T-helper 2 cell (primary cell): ENCODE results near the gene MTHFD2L.

Experiments used
- DNase-seq, 5 experiments: peaks; one replicate each; pipeline versions ENCODE4 v3.0.0 to v3.0.0-alpha.2; 2012 to 2022

MTHFD2L gene

GRCh38 chr4:74311696-74312313 lies 153.9 kb downstream of the MTHFD2L start:
- peak in 1 of 5 experiments; percentile 56 for DNase-seq

- DNase-seq, result no peak
Observed at GRCh38 chr4:74314329-74314728, 156.4 kb downstream of the MTHFD2L start.

- no peak for DNase-seq
Observed at GRCh38 chr4:74314944-74315343, 157.0 kb downstream of the MTHFD2L start.

GRCh38 chr4:74315376-74315775 lies 157.5 kb downstream of the MTHFD2L start:
- DNase-seq, result no peak

- DNase-seq, result no peak
Observed at GRCh38 chr4:74316397-74316796, 158.5 kb downstream of the MTHFD2L start.

GRCh38 chr4:74317616-74318246 lies 159.8 kb downstream of the MTHFD2L start:
- DNase-seq, result no peak

GRCh38 chr4:74318276-74318675 lies 160.4 kb downstream of the MTHFD2L start:
- no peak for DNase-seq

- DNase-seq, result no peak
Observed at GRCh38 chr4:74319470-74319869, 161.6 kb downstream of the MTHFD2L start.

- DNase-seq, result peak in 1 of 5 experiments; percentile 57
Observed at GRCh38 chr4:74320559-74321118, 162.7 kb downstream of the MTHFD2L start.

GRCh38 chr4:74322301-74322700 lies 164.4 kb downstream of the MTHFD2L start:
- DNase-seq, result no peak

GRCh38 chr4:74323663-74324062 lies 165.7 kb downstream of the MTHFD2L start:
- no peak for DNase-seq

GRCh38 chr4:74324262-74324661 lies 166.3 kb downstream of the MTHFD2L start:
- DNase-seq, result no peak

GRCh38 chr4:74325886-74326285 lies 168.0 kb downstream of the MTHFD2L start:
- no peak for DNase-seq

- no peak for DNase-seq
Observed at GRCh38 chr4:74327762-74328161, 169.8 kb downstream of the MTHFD2L start.

- no peak for DNase-seq
Observed at GRCh38 chr4:74328501-74328900, 170.6 kb downstream of the MTHFD2L start.

GRCh38 chr4:74329307-74329706 lies 171.4 kb downstream of the MTHFD2L start:
- DNase-seq, result no peak

GRCh38 chr4:74330295-74330750 lies 172.4 kb downstream of the MTHFD2L start:
- no peak for DNase-seq

GRCh38 chr4:74331252-74331651 lies 173.3 kb downstream of the MTHFD2L start:
- no peak for DNase-seq

GRCh38 chr4:74331944-74332343 lies 174.0 kb downstream of the MTHFD2L start:
- no peak for DNase-seq

GRCh38 chr4:74334636-74335035 lies 176.7 kb downstream of the MTHFD2L start:
- no peak for DNase-seq

GRCh38 chr4:74335341-74336021 lies 177.6 kb downstream of the MTHFD2L start:
- DNase-seq, result no peak

- no peak for DNase-seq
Observed at GRCh38 chr4:74338792-74339333, 180.9 kb downstream of the MTHFD2L start.

- DNase-seq, result no peak
Observed at GRCh38 chr4:74339501-74339900, 181.6 kb downstream of the MTHFD2L start.
